NCI-H748 (cell line): ENCODE data around the gene NFE2L3.
A peak's percentile ranks its signal among the peaks of the same experiment; 100 is the strongest.
"Not testable (repeated sequence)": the region's sequence is repeated elsewhere in the genome, so short reads cannot be mapped to it uniquely, and the experiment has no call there.

Experiments
- DNase-seq: peaks from one replicate; lab custom pipeline; 2025; ENCODE audit not compliant: unreplicated experiment; lab: John Stamatoyannopoulos, UW

Gene NFE2L3, protein sequence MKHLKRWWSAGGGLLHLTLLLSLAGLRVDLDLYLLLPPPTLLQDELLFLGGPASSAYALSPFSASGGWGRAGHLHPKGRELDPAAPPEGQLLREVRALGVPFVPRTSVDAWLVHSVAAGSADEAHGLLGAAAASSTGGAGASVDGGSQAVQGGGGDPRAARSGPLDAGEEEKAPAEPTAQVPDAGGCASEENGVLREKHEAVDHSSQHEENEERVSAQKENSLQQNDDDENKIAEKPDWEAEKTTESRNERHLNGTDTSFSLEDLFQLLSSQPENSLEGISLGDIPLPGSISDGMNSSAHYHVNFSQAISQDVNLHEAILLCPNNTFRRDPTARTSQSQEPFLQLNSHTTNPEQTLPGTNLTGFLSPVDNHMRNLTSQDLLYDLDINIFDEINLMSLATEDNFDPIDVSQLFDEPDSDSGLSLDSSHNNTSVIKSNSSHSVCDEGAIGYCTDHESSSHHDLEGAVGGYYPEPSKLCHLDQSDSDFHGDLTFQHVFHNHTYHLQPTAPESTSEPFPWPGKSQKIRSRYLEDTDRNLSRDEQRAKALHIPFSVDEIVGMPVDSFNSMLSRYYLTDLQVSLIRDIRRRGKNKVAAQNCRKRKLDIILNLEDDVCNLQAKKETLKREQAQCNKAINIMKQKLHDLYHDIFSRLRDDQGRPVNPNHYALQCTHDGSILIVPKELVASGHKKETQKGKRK

DNA sequence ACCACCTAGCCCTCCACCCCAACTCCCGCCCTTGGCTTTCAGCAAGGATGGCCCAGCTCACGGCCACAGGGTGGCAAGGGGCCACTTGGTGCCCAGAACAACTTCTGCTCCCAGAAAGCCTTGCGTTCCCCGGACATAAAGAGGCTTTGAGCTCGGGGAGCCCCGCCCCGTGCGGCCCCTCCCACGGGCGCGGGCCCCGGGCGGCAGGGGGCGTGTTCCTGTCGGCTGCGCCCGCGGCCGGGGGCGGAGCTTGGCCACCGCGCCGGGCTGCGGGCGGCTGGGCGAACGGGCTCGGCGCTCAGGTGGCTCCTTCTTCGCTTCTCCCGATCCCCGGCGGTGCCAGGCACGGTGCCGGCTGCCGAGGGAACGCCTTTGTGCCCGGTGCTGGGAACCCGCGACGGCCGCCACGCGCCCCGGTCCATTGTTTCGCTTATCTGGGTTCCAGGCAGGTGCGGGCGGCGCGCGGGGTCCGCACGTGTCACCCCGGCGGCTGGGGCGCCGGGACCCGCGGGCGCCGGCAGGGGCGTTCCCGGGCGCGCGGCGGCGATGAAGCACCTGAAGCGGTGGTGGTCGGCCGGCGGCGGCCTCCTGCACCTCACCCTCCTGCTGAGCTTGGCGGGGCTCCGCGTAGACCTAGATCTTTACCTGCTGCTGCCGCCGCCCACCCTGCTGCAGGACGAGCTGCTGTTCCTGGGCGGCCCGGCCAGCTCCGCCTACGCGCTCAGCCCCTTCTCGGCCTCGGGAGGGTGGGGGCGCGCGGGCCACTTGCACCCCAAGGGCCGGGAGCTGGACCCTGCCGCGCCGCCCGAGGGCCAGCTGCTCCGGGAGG is at the start of gene NFE2L3:
Gene NFE2L3, plus strand, starts transcription at position 246 of the 829 bp plus-strand sequence. Its CDS starts 301 bp downstream, at position 547.
- DNase-seq = peak; percentile 91

DNA sequence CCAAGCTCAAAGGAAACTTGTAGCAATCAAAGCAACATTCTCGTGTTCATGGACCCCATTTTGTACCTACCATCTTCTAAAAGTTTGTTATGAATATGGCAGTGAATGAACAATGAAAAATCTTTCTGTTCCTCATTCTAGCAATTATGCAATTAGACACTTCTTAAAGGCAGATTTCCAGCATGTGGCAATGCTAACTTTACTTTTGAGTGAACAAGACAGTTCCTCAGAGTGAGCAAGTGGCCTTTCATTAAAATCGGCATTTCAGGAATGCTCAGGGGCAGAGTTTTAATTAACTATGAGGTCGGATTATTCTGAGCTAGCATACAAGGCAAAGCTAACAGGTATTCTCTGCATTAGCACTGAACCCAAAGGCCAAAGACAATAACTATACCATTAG is 48.4 kb upstream of the NFE2L3 start:
- DNase-seq = no peak

DNA sequence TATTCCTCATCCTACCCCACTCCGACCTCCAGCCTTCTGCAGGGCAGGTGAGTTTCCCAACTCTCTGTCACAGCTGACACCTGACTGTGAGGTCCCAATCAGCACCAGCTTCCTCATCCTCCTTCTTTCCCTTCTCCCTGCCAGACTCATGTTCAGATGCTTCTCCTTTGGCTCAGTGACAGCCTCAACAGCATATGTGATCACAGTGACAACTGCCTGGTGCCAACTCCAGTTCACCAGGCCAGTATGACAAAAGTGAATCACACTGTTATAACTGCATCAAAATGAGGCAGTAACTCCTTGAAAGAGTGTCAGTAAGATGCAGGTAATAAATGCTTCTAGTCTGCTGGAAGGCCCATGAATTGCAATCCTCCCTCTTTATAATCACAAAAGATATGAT is 46.8 kb upstream of the NFE2L3 start:
- no peak for DNase-seq

DNA sequence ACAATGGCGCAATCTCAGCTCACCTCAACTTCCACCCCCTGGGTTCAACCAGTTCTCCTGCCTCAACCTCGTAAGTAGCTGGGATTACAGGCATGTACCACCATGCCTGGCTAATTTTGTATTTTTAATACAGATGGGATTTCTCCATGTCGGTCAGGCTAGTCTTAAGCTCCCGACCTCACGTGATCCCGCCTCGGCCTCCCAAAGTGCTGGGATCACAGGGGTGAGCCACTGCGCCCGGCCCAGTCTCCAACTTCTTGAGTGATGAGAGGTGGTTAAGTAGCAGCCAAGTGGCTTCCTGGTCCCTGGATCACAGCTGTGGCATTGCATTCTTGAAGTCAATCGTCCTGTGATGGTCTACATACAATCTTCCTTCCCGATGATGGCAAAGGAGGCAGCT is 46.1 kb upstream of the NFE2L3 start:
- no peak for DNase-seq

DNA sequence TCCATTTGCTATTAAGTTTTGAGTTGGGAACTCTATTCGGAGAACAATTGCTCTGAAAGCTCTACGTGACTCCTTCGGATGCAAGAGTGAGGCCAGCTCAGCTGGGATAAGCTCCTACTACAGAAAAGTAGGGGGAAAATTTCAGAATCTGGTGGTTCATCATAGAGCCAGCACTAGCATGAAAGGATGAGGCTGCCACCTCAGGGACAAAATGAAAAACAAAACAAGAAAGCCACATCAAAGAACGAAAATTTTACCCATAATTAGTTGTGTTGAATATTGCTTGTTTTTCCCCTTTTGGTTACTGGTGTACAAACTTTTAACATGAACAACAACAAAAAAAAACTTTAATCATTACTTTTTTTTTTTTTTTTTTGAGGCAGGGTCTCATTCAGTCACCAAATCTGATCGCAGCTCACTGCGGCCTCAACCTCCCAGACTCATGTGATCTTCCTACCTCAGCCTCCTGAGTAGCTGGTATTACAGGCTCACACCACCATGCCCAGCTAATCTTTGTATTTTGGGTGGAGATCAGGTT is 39.7 kb upstream of the NFE2L3 start:
- DNase-seq = no peak

DNA sequence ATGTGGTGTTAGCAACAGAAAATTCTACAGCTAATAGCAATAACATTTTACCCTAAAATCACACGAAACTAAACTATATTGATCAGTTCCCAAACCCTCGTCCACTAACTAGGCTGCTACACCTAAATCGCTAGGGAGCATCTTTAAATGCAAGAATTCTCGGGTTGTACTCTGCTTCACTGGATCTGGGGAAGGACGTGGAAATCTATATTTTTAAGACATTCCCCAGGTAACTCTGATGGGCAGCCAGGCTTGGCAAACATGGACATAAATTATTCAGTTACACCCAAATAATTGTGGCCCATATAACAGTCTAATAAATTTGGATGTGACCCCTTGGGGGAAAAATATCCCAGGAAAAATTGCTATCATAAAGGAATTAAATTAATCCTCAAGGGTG is 36.3 kb upstream of the NFE2L3 start:
- DNase-seq = no peak

DNA sequence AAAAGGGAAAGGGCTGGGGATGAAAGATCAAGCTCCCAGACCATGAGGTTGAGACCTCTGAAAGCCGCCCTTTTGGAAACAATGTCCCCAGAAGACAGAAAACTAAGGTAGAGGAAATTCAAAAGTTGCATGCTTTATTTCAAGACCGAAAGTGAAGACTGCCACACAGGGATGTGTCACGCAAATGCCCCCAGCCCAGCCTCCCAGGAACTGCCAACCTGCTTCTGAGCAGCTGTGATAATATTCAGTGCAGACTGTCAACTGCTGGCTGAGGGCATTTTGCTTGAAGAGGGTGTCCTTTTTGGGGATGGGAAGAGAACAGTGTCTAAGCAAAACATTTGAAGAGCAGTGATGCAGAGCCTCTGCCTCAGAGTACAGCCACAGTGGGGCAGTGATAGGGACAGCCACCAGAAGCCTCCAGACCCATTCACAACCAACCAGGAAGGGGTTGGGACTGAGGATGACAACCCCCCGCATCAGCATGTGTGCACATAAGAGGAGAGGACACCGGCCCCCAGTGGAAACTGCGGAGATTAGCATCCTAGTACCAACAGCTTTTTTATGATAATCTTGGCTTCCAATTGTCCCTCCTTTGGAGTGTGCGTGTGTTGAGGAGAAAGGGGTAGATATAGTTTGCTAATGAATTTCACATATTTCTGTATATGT is 34.7 kb upstream of the NFE2L3 start:
- DNase-seq = no peak

DNA sequence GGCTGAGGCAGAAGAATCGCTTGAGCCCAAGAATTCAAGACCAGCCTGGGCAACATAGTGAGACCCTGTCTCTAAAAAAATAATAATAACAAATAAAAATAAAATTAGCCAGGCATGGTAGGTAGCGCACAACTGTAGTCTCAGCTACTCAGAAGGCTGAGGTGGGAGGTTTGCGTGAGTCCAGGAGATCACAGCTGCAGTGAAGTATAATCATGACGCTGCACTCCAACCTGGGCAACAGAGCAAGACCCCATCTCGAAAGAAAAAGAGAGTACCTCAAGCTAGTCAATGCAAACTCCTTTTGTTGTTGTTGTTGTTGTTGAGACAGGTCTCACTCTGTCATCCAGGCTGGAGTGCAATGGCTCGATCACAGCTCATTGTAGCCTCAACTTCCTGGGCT is 34.0 kb upstream of the NFE2L3 start:
- DNase-seq = no peak

DNA sequence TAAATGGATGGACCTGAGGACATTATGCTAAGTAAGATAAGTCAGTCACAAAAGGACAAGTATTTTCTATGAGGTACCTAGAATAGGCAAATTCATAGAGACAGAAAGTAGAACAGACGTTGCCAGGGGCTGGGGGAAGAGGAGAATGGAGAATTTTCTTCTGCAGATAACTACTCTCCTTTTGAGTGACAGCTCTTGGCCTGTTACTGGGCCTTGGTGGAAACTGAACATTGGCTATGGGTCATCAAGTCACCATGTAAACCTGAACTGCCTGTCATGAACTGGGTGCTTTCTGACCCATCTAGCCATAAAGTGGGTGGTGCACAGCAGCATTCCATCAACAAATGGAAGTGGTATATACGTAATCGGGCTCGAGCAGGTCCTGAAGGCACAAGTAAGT is 29.3 kb upstream of the NFE2L3 start:
- DNase-seq = no peak

DNA sequence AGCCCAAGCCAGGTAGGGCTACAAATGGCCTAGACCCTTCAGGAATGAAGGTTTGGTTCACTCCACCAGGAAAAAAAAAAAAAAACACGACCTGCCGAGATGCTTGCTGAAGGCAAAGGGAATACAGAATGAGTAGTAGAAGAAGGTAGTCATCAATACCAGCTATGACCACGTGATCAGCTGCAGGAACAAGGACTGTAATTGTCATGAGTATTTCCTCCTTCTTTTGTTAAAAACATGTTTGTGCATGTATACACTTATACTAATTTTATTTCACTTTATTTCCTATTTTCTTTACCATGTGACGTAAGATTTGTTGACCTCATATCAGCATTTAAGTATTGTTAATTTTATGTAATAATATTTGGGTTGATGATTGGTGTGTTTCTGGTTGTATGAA is 27.2 kb upstream of the NFE2L3 start:
- DNase-seq = not testable (repeated sequence)

DNA sequence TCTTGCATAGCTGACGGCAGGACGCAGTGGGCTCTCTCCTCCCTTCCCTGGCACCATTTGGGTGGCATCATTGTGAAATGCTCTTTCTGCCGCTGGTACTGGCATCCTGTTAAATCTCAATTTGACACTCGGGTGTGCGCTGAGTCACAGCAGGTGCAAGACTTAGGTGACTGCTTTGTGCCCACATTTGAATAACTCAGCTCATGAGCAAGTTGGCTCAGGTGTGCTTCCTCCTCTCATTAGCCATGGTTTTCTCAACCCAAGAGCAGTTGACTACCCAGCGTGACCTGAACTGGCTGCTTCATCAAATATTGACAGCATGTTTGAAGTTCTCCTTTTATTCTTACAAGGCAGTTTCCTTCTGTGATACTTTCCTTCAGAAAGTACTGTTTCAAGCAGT is 24.6 kb upstream of the NFE2L3 start:
- DNase-seq = no peak

DNA sequence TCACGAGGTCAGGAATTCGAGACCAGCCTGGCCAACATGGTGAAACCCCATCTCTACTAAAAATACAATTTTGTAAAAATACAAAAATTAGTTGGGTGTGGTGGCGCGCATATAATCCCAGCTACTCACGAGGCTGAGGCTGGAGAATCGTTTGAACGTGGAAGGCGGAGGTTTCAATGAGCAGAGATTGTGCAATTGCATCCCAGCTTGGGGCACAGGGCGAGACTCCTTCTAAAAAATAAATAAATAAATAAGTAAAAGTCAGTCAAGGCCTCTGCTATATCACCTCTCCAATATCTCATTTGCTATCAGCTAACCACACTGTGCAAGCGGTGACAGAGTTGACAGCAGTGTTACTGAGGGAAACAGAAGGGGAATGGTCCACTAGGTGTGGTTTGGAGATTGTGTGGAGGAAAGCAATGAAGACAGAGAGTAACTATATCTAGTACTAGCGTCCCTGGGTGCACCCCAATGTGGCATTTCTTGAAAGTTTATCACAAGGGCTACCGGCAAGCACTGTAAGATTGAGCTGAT is 20.9 kb upstream of the NFE2L3 start:
- DNase-seq = no peak

DNA sequence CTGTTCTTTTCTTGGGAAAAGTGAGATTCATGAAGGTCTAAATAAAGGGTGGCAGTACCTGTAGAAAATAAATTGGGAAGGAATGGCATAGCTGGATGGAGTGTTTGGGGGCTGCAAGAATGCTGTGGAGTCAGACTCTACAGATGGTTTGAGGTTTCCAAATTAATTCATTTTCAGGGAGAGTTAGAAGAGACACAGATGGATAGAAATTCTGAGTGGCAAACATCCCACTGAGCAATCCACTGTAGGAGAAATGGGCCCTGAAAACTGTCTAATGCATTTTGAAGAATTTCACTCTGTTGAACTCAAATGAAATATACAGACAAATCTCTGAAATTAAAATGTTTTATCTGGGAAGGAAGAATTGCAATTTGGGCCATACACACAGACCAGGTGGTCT is 16.9 kb upstream of the NFE2L3 start:
- no peak for DNase-seq

DNA sequence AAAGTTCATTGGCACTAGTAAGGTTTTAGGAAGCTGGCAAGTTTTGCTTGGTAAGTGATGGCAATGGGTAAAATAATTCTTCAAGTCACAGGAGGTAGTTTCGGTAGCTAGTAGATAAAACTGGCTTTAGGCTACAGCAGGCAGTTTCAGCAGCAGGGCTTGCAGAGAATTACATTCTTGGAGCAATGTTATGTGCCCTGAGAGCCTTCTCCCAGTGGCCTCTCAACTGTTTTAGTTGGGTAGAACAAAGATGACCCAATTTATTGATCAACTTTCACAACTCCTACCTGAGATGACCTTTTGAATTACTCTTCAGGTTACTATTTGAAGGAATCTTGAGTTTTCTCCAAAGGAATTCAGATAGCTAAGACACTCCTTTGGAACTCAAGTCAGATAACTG is 16.4 kb upstream of the NFE2L3 start:
- no peak for DNase-seq

DNA sequence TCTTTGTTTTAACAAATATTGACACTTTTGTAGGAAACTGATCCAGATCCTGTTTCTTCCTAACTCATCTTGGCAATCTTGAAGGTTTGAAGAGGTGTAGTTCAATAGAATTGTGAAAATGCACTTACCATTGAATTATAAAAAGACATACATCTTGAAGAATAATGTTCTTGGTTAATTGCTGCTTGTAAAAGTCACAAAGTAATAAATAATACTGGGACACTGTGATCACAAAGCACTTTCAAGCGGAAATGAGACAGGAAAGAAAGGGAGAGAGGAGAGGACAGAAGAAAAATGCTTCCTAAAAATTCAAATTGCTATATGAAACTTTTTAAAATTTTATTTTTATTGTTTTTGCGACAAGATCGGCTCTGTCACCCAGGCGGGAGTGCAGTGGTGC is 15.2 kb upstream of the NFE2L3 start:
- DNase-seq = no peak

DNA sequence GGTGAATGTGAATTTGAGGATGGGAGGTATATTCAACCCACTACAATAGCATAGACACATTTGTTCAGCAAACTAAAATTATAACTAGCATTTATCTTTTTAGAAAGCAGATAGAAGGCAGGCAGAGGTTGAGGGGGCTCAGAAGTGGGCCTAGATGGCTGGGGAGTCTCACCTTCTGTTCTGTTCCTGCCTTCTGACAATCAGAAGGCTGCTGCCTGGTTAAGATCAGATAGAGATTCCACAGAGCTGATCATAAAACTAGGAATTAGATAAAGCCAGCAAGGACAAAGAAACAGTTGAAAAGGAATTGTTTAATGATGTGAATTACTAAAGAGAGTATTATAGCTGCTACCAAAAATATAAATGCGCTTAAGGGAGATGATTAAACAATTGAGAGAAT is 11.6 kb upstream of the NFE2L3 start:
- no peak for DNase-seq

DNA sequence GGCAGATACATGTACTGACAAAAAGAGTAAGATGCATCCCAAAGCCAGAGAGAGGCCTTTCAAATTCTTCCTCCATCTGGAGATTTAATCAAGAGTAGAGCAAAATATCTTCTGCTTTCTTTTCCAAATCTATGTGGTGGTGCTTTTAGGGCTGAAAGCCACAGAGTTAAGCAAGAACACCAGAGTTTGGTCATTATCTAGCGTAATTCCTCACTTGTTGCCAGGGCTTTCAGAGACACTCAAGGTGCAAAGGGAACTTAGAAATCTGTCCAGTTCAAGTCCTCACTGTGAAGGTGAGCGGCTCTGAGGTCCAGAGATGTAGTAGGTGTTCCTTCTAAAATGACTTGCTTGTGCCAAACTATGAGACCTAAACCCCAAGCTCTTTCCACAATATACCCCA is 10.9 kb upstream of the NFE2L3 start:
- DNase-seq = no peak

DNA sequence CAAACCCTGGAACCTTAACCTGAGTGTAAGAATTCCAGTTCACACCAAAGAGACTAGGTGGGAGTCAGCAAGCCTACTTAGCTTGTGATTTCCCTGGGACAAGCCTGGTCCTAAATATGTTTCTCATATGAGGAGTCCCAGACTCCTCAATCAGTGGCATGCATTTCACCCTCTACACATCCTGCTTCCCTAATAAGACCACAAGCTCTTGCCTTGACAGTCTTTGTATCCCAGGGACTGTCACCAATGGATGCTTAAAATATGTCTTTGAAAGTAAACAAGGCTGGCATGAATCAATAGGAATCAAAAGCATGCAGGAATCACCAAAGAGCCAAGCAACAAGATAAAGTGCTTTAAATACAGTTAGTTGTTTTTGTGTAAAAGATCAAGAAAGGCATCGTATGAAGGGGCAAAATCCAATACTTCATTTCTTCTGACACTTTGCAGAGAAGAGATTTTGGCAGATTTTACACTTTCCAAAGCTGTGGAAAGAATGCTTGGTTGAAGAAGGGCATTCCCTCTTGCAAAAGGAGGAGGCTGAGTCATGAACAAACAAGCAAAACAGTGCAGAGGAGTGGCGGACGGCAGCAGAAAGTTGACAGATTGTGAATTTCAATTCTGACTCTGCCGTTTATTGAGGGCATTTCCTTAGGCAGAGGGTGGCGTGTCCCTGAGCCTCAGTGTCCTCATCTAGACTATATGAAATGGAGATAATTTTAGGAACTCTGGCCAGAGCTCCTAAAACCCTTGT is 8.5 kb upstream of the NFE2L3 start:
- no peak for DNase-seq

DNA sequence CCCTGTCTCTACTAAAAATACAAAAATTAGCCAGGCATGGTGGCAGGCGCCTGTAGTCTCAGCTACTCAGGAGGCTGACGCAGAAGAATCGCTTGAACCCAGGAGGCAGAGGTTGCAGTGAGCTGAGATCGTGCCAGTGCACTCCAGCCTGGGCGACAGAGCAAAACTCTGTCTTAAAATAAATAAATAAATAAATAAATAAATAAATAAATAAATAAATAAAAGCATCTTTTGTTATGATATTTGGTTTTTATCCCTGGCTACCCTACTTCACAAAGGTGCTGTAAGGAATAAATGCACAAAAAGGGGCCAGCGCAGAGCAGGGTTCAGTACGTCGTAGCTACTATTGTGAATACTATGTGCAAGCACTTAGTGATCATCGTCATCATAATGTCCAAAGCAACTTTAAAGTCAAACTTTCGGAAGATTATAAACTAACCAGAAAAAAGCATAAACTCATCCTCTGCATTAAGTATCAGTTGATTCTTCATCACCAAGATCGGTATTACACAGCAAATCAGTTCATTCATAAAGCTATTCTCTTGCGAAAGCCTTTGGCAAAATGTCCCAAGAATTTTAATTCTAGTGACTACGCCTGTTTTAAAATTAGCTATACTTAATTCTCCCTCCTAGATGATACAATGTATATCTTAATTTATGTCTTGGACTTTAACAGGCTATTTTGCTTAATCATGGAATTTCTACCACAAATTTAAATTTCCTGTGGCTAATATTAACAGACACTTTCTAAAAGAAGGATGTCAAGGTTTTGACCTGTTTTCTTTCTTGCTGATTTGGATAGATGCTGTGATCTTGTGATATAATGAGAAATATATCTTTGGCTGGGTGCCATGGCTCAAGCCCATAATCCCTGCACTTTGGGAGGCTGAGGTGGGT is 7.6 kb upstream of the NFE2L3 start:
- DNase-seq = no peak
